ENCODE results near the gene HS6ST1.

The HS6ST1 gene

DNA sequence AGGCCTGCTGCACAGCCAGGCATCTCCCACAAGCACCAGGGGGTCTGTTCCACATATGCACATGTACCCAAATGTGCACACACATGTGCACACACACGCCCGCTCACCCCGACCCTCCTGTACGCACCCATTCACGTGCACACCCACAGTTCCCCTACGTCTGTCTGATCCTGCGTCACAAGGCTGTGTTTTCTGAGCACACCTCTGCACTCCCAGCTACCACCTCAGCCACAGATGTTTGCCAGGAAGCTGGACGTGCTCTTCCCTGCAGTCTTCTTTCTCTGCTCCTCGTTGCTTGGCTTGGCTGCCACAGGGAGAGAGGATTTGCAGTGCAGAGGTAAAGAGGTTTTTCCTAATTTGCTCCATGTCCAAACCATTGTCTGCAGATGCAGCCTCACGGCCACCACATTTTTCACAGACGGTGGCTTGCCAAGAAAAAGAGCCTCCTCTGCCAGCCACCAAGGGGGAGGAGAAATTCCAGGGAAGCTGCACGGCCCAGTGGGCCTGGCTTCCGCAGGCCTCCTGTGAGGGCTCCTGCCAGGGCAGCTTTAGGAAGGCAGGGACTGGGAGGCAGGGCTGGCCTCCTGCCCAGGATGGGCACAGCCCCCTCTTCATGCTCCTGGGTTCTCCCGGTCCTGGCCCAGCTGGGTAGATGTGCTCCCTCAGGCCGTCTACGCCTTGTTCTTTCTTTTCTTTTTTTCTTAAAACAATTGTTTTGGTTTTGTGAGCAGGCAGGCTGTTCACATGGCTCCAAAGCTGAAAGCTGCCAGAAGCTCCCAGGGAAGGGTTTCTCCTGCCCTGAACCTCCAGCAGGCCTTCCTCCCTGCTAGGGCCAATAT, 29.3 kb upstream of the HS6ST1 start:
- no peak for DNase-seq

DNA sequence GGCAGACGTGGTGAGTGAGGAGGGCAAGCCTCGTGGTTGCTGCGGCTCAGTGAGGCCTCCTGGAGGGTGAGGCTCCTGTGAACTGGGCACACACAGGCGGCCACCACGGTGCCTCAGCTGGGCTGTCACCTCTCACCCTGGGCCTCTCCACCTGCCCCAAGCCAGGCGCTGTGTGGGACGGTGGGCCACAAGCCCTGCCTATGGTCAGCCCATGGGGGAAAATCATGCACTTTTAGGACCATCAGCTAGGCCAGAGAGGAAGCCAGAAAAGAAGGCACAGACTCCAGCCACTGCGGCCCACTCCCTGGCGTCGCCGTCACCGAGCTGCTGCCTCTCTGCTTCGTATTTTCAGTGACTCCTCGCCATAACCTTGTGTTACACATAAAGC, 28.5 kb upstream of the HS6ST1 start:
- no peak for DNase-seq

DNA sequence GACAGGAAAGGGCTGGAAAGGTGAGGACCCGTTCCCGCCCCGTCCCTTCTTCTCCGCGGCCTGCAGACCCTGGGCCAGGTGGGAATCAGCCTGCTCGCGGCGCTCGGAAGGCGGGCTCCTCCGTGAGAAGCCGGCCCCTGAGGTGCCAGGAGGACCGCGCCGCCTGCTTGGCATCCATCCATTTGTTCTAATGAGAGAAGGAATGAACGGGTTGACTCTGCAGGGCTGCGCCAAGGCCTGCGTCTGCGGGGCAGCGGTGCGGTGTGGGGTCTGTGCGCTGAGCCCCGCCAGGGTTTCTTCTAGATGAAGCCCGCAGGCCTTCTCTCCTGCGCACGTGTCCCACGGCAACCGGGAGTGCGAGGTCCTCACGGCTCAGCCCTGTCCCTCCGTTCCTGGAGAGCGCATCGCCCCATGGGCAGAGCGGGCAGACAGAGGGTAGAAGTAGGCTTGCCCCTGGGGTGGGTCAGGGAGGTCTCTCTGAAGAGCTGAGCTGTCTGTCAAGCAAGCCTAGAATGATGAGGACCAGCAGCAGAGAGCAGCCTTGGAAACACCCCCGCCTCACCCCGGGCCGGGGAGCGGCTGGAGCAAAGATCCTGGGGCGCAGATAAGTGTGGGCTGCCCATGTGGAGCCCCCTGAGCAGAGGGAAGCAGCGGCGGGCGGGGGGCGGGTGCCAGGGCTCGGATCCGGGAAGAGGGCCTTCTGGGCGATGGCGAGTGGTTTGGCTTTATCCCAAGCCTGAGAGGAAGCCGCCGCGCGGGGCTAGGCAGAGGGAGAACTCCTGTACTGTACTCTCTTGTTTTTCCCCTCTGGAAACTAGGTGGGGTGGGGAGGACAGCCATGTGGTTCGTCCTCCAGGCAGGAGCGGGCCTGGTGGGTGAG, 27.9 kb upstream of the HS6ST1 start:
- no peak for DNase-seq

DNA sequence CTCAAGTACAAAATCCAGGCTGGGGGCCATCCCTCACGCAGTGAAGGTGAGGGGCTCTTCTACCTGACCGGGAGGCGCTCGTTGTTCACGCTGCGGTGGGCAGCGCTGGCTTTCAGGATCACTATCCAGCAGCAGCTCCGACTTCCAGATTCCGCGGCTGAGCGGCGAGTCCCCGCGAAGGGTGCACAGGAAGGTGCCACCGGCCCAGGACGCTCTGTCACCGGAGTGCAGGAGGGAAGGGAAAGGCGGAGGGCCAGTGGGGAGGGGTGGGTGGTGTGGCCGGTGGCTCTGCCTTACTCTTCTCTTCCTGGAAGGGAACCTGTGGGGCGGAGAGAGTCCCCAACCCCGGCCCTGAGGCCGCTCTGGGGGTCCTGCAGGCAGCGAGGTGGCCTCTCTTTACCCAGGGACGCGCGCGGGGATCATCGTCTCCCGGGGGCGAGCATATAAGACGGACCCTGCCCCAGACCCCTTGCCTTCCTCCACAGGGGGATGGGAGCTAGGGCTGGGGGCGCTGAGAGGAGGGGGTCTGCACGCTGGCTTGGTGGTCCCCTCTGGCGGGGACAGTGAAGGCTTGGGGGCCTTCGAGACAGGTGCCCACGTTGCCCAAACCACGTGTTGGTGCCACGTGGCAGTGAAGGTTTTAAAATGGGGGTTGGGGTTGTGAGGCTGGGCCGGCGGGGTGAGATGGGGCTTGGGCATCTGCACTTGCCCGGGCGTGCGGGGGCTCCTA, 26.9 kb upstream of the HS6ST1 start:
- no peak for DNase-seq

DNA sequence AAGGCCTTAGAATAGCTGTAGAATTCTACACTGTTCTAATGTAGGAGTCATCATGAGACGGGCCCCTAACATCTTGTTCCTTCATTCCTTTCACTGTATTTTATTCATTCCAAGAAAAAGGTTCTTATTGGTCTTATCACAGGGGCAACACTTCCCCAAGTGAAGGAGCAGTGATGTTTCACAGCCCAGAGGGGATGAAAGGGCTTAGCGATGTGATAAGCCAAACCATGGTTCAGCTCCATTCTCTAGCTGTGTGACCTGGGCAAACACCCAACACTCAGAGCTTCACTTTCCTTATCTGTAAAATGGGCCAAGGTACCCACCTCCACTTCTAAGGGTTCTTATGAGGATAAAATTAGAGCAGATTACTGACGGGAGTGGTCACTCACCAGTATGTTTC, 25.4 kb upstream of the HS6ST1 start:
- no peak for DNase-seq

DNA sequence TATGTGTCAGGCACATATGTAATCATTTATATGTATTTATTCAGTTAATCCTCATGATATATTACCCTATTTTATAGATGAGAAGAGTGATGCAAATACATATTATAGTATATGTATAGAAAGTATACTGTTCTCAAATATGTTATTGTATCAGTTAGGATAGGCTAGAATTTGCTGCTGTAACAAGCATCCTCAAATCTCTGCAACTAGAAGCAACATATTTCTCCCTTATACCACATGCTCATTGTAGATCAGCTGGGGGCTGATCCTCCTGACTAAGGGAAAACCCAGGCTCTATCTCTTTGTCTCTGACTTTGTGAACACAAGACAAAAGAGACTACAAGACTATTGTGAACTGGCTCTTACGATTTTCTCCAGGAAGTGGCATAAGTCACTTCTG, 24.8 kb upstream of the HS6ST1 start:
- no peak for DNase-seq

DNA sequence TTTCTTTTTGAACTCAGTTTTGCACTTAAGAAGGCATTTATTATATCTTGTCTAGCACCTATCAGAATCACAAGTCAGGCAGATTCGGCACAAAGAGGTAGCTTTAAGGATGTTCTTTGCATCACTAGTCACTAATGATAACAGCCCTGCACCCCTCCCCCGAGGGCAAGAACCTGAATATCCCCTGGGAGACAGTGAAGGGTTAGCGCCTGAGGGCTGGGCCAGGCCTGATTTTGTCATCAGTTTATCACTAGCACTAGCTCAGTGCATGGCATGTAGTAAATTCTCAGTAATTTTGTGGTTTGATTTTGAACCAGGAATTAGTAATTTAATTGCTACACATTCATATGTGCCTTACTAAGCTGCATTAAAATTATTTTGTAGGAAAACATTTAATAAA, 23.9 kb upstream of the HS6ST1 start:
- DNase-seq = no peak

DNA sequence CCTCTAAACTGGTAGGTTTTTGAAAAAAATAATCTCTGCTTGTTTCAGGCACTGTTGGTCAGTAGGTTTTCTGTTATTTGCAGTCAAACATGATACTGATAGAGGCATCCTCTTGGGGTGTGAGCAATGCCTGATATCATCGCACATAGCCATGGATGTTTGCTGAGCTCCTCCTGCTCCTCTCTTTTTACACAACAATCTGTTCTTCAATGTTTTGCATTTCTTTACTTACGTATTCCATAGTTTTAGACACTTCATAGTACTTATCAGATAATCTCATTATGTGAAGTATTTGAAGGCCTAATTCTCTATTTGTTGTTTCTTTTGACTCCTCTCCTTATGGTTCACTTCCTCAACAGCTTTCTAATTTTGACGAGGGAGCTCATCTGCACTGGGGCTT, 23.0 kb upstream of the HS6ST1 start:
- DNase-seq = no peak

DNA sequence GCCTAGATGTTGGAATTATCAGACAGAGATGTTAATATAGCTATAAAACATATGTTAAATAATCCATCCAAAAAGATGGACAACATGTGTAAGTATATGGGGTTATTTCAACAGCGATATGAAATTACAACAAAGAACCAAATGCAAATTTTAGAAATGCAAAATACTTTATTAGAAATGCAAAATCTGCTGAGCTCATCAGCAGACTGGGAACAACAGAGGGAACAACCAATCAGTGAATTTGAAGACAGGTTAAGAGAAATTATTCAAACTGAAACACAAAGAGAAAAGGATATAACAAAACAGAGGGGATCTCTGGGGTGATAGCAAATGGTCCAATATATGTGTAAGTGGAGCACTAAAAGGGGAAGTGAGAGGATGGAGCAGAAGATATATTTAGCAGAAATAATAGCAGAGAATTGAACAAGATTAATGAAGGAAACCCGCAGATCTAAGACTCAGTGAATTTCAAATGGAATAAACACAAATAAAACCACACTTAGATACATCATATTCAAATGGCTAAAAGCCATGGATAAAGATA, 13.5 kb upstream of the HS6ST1 start:
- no peak for DNase-seq

DNA sequence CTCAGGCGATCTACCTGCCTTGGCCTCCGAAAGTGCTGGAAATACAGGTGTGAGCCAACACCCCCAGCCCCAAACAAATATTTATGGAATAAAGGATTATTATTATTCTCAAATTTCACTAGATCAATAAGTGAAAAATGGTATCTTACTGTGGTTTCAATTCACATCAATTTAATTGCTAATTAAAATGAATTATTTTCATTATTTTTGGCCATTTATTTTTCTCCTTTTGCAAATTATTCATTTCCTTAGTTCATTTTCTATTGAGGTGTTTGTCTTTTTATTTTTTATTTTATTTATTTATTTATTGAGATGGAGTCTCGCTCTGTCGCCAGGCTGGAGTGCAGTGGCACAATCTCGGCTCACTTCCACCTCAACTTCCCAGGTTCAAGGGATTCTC, 11.9 kb upstream of the HS6ST1 start:
- no peak for DNase-seq

DNA sequence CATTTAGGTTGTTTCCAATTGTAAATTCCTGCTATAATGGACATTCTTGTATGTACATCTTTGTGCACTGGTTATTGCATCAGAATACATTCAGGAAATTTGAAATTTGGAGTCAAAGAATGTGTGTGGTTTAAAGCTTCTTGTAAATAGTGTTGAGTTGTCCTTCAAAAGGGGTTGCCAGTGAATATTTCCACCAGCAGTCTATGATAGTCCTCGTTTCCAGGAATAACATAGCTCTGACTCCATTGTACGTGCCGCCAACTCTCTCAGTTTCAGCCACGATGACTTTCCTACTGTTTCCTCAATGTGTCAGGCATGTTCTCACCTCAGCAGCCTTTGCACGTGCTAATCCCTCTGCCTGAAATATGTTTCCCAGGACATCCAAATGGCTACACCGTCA, 10.9 kb upstream of the HS6ST1 start:
- DNase-seq = no peak

DNA sequence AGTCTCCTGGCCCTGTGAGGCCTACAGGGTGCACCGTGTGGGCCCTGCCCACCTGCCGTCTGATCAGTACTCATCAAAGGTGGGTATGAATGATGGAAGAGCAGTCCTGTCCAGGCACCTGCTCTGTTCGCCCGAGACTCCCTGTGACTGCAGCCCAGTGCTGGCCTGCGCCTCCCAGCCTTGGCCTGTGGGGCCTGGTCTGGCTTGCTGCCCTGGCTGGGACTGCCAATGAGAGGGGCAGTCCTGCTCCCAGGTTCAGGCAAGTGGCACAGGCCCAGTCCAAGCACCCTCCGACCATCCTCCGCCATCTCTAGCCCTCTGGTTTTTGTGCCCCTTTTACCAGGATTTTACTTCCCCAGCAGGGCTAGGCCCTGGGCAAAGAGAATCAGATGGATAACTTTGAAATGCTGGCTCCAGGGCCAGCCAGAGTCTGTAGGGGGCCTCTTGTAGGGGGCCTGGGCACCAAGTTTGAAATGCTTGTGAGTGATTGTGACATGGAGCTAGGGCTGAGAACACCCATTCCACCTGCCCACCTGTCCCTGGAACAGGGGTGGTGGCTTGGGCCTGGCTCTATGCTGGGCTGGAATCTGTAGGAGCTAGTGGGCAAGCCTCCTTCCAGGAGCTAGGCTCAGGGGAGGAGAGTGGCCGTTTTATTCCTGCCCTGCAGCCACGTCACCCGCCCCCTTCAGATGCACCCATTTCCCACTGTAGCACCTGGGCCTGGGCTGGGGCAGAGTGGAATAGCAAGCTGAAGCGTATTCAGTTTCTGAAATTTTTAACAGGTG, 8.7 kb upstream of the HS6ST1 start:
- no peak for DNase-seq

DNA sequence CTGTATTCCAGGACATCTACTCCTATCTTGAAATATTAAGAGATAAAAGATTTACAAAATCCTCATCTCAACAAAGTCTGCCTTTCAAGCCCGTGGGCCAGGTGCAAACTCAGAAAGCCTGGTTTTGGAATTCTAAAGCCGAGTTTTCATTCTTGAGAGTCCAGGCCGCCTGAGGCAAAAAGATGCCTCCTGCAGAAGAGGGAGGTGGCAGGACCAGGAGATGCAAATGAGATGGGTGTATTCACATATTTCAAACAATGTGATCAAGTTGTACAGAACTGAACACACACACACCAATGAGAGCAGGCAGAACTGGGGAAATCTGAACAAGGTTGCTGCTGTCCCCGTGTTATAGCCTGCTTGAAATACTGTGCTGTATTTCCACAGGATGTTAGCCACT, 7.7 kb upstream of the HS6ST1 start:
- DNase-seq = no peak

DNA sequence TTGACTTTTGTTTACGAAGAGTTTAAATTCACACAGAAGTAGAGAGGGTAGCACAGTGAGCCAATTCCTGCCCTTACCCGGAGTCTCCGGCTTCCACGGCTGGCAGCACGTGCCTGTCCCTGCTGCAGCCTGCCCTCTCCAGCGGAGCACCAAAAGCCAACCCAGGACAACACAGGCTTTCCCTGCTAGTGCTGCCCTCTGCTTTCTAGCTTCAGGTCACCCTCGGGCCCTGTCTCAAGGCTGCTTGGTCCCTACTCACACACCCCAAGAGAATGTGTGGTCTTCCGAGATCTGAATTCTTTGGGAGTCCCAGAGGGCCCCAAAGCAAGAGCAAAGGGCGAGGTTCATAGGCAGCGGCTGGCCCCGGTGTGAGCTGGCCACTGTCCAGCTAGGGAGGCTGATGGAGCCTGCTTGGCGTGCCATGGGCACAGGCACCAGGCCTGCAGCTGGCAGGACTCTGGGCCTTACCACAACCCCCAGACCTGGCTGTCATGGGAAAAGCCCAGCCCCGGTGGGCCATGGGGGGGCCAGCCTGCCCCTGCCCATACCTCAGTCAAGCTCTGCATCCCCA, 7.0 kb upstream of the HS6ST1 start:
- no peak for DNase-seq

DNA sequence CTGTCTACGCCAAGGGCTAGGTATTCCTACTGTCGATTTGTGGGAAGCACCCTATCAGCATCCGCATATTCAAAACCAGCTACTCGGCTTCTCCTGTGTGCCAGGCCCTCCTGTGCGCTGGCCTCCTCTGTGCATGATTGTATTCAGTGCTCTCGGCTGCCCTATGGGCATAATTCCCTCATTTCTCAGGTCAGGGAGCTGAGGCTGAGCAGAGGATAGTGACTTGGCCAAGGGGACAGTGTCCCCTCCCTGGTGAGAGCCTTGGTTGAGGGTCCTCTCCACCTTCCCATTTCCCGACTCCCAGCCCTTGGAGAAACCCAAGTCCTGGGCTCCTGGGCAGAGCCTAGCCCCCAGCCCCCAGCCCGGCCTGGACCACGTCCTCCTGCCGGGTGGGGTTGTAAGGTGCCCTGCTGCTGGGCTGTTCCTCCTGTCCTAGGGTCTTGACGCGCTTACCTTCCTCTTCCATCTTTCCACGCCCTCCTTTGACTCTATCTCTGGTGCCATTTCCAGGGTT, 6.3 kb upstream of the HS6ST1 start:
- DNase-seq = no peak

DNA sequence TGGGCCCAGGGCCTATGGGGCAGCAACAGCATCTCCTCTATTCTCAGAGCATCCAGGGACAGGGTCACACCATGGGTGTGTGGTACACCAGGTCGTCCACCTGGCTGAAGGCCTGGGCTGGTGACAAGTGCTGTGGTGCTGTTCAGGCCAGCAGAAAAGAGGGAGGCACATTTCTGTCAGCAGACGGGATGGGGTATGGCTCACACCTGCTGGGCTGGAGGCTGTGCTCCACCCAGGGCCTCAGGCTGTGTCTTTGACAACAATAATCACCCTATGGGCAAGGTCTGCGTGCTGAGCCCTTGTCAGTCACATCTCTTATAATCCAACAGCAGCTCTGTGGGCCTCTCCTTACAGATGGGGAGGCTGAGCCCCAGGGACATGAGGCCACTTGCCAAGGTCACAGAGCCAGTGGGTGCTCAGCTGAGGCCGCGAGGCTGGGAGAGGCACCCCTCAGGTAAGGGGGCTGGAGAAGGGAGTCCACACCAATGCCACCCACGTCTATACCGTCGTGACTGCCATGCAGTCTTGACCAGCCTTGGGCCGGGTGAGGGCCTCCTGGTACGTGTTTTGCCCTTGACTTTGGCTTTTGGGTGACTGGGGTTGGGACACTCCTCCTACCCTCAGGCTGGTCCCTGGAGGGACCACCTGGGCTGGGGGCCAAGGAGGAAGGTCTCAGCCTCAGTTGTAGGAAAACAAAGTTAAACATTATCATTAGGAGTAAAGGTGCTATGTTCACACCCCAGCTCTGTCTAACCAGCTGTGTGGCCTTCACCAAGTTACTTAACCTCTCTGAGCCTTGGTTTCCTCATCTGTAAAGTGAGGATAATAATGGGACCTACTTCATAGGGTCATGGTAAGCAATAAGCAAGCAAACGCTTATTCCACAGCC, 5.6 kb upstream of the HS6ST1 start:
- no peak for DNase-seq

DNA sequence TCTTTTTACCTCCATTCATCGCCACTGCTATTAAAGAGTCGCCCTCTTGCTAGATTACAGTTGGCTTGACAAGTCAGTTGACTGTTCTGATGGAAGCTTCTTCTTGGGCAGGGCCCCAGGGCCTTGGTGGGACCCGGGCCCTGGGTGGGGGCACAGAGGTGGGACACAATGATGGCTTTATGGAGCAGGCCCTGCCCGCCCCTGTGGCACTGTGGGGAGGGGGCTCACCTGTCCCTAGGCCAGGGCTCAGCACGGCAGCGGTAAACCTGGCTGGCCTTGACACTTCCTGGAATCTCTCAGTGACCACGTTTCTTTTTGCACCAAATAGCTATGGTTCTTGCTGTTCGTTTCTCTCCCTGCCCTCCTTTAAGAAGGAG, 4.9 kb upstream of the HS6ST1 start:
- no peak for DNase-seq

DNA sequence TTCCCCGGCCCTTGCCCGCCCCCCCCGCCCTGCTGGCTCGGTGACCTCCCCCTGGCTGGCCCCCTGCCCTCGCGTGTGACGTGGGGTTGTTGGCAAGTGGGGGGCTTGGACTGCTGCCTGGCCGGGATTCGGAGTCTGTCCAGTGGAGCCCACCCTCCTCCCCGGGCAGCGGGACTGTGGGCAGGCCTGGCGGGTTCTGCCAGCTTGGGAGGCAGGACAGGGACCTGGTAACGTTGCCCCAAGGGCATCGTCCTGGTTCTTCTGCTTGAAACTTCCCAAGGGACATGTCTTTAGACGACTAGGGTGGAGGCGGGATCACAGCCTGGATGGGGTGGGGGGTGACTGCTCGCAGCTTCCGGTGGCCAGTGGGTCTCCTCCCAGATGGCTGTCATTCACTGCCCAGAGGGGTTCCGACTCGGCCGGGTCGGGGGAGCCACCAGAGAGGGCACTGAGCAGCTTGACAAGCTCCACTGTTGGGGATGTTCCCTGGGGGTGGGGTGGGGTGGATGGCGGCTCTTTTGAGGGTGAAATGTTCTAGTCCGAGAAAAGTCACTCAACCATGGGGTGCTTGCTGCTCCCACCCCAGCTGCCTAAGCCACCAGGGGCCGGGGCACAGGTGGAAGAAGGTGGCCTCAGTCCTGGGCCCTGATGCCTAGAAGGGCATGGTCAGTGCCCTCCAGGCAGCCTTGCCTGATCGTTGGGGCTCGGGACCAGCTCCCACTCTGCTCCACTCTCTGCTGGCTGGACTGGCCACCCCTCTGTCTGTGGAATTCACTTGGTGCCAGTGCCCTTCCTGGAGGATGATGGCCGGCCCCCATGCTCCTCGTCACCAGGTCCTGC, 4.3 kb upstream of the HS6ST1 start:
- no peak for DNase-seq

DNA sequence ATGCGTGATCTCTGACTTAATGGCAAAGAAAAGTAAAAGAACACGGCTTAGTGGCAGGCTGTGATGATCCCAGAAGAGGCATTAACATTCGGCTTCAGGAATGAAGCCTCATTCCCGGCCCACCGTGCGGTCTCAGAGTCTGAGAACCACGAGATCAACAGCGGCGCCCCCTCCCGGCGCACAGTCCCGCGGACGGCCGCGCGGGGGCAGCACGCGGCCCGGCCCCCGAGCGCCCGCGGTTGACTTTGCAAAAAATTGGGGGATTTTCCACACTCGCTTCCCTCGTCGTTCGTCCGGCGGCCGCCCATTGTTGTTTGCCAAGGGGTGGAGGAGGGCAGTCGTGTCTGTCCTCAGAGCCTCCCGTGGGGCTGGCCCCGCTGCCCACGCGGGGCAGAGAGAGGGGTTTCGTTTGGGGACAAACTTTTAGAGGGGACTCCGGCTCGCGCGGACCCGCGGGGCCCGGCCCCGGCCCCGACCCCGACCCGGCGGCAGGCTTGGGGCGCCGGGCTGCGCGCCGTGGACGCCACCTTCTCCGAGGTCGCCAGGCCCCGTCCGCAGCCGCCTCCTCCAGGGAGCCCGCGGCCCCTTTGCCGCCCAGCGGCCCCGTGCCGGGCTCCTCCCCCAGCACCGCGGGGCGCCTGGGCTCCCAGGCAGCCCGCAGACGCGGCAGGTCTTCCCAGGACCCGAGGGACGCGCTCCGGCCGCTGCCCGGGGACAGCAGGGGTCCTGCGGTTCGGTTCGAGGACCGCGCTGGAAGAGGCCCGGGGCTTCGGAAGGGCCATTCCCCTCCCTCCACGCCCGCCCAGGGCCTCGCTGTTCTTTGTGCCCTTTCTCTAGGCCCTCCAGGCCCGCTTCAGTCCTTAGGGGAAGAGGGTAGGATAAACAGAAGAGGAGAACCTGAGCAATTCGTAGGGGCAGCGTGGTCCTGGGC, 3.4 kb upstream of the HS6ST1 start:
- peak; percentile 85 for DNase-seq

All from stimulated activated CD4-positive, alpha-beta T cell treated with anti-CD3 and anti-CD28 coated beads, Interleukin-4, amount 100 ng/mL, for 1 hour (primary cell).